ENCODE measurements around the gene IL18R1. TPM values are rescaled to one million over a fixed set of nuclear protein-coding genes. Genes with fewer than 3 reads are reported as not detected.

IL18R1 gene
- total RNA-seq, 6 donors from 2014 or later = 9.4 to 46.9 (median 34.8) TPM

DNA sequence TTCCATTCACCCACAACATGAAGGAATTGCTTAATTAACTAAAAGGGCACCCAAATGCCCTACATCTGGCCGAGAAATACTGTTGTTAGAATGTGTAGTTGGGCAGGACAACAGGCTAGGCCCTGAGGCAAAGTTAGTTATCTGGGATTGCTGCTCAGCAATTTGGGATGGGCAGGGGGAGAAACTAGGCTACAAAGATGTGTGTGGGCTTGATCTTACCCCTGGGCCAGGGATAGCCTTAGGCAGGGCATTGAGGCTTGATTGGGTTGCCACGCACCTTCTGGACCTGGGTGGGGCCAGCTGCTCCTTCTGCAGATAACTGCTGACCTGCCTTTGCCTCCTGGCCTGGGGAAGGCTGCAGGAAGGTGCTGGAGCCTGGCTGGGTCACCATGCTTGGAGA is 76.8 kb downstream of the IL18R1 start:
- Histone ChIP-seq H3K27me3 (no peaks in the 10 kb centered on the region), H3K36me3 (no peaks in the 10 kb centered on the region), H3K4me1 (peaks cover 0 to 12% (median 7%) of the 10 kb centered on the region in 4 donors), H3K27ac (no peak overlapping the region), H3K4me3 (no peak overlapping the region), H3K9me3 (no peaks in the 10 kb centered on the region)
- no peak for TF ChIP-seq CTCF (IDR thresholded peaks at IDR 0.05)
- ATAC-seq (ENCODE audit: low FRiP score in 2 of 2) = no peak
- 87 to 97% methylated on average over 2 of the region's 2 CpGs for WGBS, 2 donors
- no peak for DNase-seq

GRCh38 chr2:102433973-102434654 is 78.5 kb downstream of the IL18R1 start:
- TF ChIP-seq CTCF (IDR thresholded peaks at IDR 0.05) (no peak), POLR2A (IDR thresholded peaks at IDR 0.05) (no peak), POLR2AphosphoS5 (IDR thresholded peaks at IDR 0.05) (no peak), EP300 (IDR thresholded peaks at IDR 0.05) (no peak)
- Histone ChIP-seq H3K9me3 (no peaks in the 10 kb centered on the region), H3K4me3 (no peak overlapping the region), H3K27ac (no peak overlapping the region), H3K4me1 (peaks cover 0 to 12% (median 7%) of the 10 kb centered on the region in 4 donors), H3K36me3 (no peaks in the 10 kb centered on the region), H3K27me3 (no peaks in the 10 kb centered on the region)
- DNase-seq (no peak), ATAC-seq (ENCODE audit: low FRiP score in 2 of 2) (no peak)
- 91 to 98% methylated on average over 4 of the region's 4 CpGs for WGBS, 2 donors

- TF ChIP-seq POLR2A (IDR thresholded peaks at IDR 0.05) (no peak), CTCF (IDR thresholded peaks at IDR 0.05) (no peak), POLR2AphosphoS5 (IDR thresholded peaks at IDR 0.05) (no peak), EP300 (IDR thresholded peaks at IDR 0.05) (no peak)
- DNase-seq = no peak
- H3K27me3 ChIP-seq = no peaks in the 10 kb centered on the region
- H3K36me3 ChIP-seq = no peaks in the 10 kb centered on the region
- no peak overlapping the region for H3K4me3 ChIP-seq
- 90 to 95% methylated on average over 2 of the region's 2 CpGs for WGBS, 2 donors
- no peak for ATAC-seq (ENCODE audit: low FRiP score in 2 of 2)
- H3K27ac ChIP-seq = no peak overlapping the region
- H3K9me3 ChIP-seq = no peaks in the 10 kb centered on the region
- peaks cover 0 to 12% (median 7%) of the 10 kb centered on the region in 4 donors for H3K4me1 ChIP-seq
Observed at GRCh38 chr2:102434655-102435381, 79.2 kb downstream of the IL18R1 start.

DNA sequence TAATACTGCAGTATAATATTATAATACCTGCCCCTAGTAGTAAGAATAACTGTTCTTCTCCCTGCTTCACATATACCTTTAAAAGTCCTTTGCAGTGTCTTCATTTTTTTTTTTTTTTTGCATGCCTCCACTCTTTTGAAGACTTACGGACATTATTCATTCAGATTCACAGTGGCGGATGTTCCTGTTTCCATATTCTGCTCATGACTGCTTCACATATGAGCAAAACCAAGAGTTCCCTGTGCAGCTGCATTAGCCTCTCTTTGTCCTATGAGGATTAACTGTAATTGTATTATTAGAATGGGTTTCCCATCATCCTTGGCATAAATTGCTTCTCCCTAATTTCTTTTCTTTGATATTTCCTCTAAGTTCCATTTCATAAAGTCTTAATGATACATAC is 80.1 kb downstream of the IL18R1 start:
- Histone ChIP-seq H3K4me3 (no peak overlapping the region), H3K27me3 (no peaks in the 10 kb centered on the region), H3K27ac (peak overlapping the region in 1 of 4 donors; percentile 64), H3K4me1 (peaks cover 0 to 12% (median 7%) of the 10 kb centered on the region in 4 donors), H3K9me3 (no peaks in the 10 kb centered on the region), H3K36me3 (no peaks in the 10 kb centered on the region)
- WGBS, 2 donors = 74 to 87% methylated on average over 2 of the region's 2 CpGs
- no peak for TF ChIP-seq POLR2AphosphoS5 (IDR thresholded peaks at IDR 0.05)
- TF ChIP-seq EP300 (IDR thresholded peaks at IDR 0.05) = no peak
- TF ChIP-seq CTCF (IDR thresholded peaks at IDR 0.05) = no peak
- TF ChIP-seq POLR2A (IDR thresholded peaks at IDR 0.05) = no peak
- DNase-seq (no peak), ATAC-seq (ENCODE audit: low FRiP score in 2 of 2) (no peak)
